Lung (tissue), 12 donors: ENCODE results near the gene HADHB. TPM values are rescaled to one million over a fixed set of nuclear protein-coding genes. Genes with fewer than 3 reads are reported as not detected.

Source experiments
- ATAC-seq: fragments of 200-7000 bp; cut with Tn5 transposase; one replicate; pipeline ENCODE4 v1.9.1; 2020; ENCODE audit warnings: moderate number of reproducible peaks; ENCODE audit not compliant: insufficient read depth, low FRiP score
- DNase-seq, 3 donors: peaks; one replicate each; pipeline ENCODE4 v3.0.0-alpha.2; 2013 to 2017
- H3K27ac ChIP-seq, 2 donors: one replicate each; pipeline ENCODE4 v1.5.1; 2013; ENCODE audit warnings: mild to moderate bottlenecking in 2 of 2, moderate library complexity in 2 of 2, control low read depth in 1 of 2, inconsistent platforms in 1 of 2, low read depth in 1 of 2, low read length in 1 of 2
- H3K27me3 ChIP-seq, 3 donors: one replicate each; pipeline ENCODE4 v1.5.1; 2013; ENCODE audit warnings: low read length in 2 of 3; ENCODE audit not compliant: control insufficient read depth in 3 of 3, insufficient read depth in 3 of 3
- H3K36me3 ChIP-seq, 4 donors: one replicate each; pipeline ENCODE4 v1.5.1; 2013; ENCODE audit warnings: low read length in 4 of 4, mild to moderate bottlenecking in 1 of 4, moderate library complexity in 1 of 4; ENCODE audit not compliant: control insufficient read depth in 4 of 4, insufficient read depth in 4 of 4
- H3K4me1 ChIP-seq, 5 donors: one replicate each; pipeline ENCODE4 v1.5.1; 2013; ENCODE audit warnings: low read length in 5 of 5, mild to moderate bottlenecking in 2 of 5, moderate library complexity in 1 of 5; ENCODE audit not compliant: control insufficient read depth in 5 of 5, insufficient read depth in 5 of 5
- H3K4me3 ChIP-seq: one replicate; pipeline ENCODE4 v1.5.1; 2013; ENCODE audit warnings: mild to moderate bottlenecking, control low read depth, moderate library complexity
- H3K9ac ChIP-seq, 2 donors: one replicate each; pipeline ENCODE4 v1.5.1; 2013; ENCODE audit warnings: low read length in 2 of 2, control low read depth in 1 of 2; ENCODE audit not compliant: insufficient read depth in 1 of 2
- H3K9me3 ChIP-seq, 4 donors: one replicate each; pipeline ENCODE4 v1.5.1; 2013; ENCODE audit warnings: low read length in 3 of 4, mild to moderate bottlenecking in 1 of 4, moderate library complexity in 1 of 4; ENCODE audit not compliant: control insufficient read depth in 4 of 4, insufficient read depth in 3 of 4
- CTCF ChIP-seq: IDR thresholded peaks from 2 replicates; pipeline ENCODE4 v1.5.1; 2012; ENCODE audit warnings: mild to moderate bottlenecking; ENCODE audit errors: control extremely low read depth, extremely low read depth
- WGBS, 2 donors: extraction: QIAGEN DNeasy Blood & Tissue Kit; methylation state at CpG; one replicate each; pipeline ENCODE4 v1.1.7; 2013; 5-methylcytosine and 5-hydroxymethylcytosine counted together
- polyA plus RNA-seq, 2 donors: library from polyadenylated mRNA; stranded (reverse); fragments of 200-250 nt; gene quantifications; one replicate each; pipeline ENCODE4 v1.2.1, GENCODE V29; 2013
- total RNA-seq, 2 donors: library from RNA; depleted of rRNA in 1 of 2; stranded (reverse); fragments of >200 nt in 1 of 2; gene quantifications; one replicate each; pipeline ENCODE4 v1.2.1, GENCODE V29; 2014 to 2021
- donor health status: control.
- donor health status: control.
- donor health status: Bipolar disorder and iron deficiency.
- donor health status: healthy.
- donor health status: DM: yes; HTN: yes; CAD: no.

Gene HADHB
- total and polyA plus RNA-seq, 4 donors, result 63.1 to 140 (median 89.6) TPM

GRCh38 chr2:26196683-26197418 lies 47.9 kb upstream of the HADHB start:
- ATAC-seq (peak; percentile 19), DNase-seq (peak in 1 of 3 donors; percentile 40)
- peaks cover 55 to 75% (median 63%) of the 10 kb centered on the region in 4 donors for H3K36me3 ChIP-seq
- no peak overlapping the region for H3K27ac ChIP-seq
- 75 to 80% methylated on average over 9 of the region's 9 CpGs for WGBS, 2 donors
- no peak for TF ChIP-seq CTCF
- H3K9ac ChIP-seq, result no peak overlapping the region
- no peaks in the 10 kb centered on the region for H3K9me3 ChIP-seq
- H3K4me1 ChIP-seq, result no peaks in the 10 kb centered on the region
- H3K27me3 ChIP-seq, result no peaks in the 10 kb centered on the region
- no peak overlapping the region for H3K4me3 ChIP-seq

- H3K9me3 ChIP-seq, result no peaks in the 10 kb centered on the region
- no peak overlapping the region for H3K4me3 ChIP-seq
- WGBS, 2 donors, result 96% methylated on average over 4 of the region's 4 CpGs
- no peaks in the 10 kb centered on the region for H3K27me3 ChIP-seq
- H3K36me3 ChIP-seq, result peaks cover 55 to 76% (median 61%) of the 10 kb centered on the region in 4 donors
- H3K4me1 ChIP-seq, result no peaks in the 10 kb centered on the region
- ATAC-seq (no peak), DNase-seq (no peak)
- H3K9ac ChIP-seq, result no peak overlapping the region
- TF ChIP-seq CTCF, result no peak
- peak overlapping the region in 1 of 2 donors; percentile 15 for H3K27ac ChIP-seq
Measured at GRCh38 chr2:26197516-26197915, 47.2 kb upstream of the HADHB start.

GRCh38 chr2:26202981-26203490 lies 41.7 kb upstream of the HADHB start:
- no peak overlapping the region for H3K9ac ChIP-seq
- H3K4me1 ChIP-seq, result no peaks in the 10 kb centered on the region
- no peak overlapping the region for H3K4me3 ChIP-seq
- WGBS, 2 donors, result 64 to 79% methylated on average over 1 of the region's 1 CpG
- no peak overlapping the region for H3K27ac ChIP-seq
- H3K27me3 ChIP-seq, result no peaks in the 10 kb centered on the region
- ATAC-seq, result no peak
- TF ChIP-seq CTCF, result no peak
- peaks cover 33 to 56% (median 50%) of the 10 kb centered on the region in 4 donors for H3K36me3 ChIP-seq
- no peak for DNase-seq
- no peaks in the 10 kb centered on the region for H3K9me3 ChIP-seq
